ENCODE results near the gene CNPY3. TPM values are rescaled to one million over a fixed set of nuclear protein-coding genes. Genes with fewer than 3 reads are reported as not detected.
"Not testable (repeated sequence)": the region's sequence is repeated elsewhere in the genome, so short reads cannot be mapped to it uniquely, and the experiment has no call there.

CNPY3 gene
- polyA plus RNA-seq, 2 donors, result 14.2 to 15.1 TPM

DNA sequence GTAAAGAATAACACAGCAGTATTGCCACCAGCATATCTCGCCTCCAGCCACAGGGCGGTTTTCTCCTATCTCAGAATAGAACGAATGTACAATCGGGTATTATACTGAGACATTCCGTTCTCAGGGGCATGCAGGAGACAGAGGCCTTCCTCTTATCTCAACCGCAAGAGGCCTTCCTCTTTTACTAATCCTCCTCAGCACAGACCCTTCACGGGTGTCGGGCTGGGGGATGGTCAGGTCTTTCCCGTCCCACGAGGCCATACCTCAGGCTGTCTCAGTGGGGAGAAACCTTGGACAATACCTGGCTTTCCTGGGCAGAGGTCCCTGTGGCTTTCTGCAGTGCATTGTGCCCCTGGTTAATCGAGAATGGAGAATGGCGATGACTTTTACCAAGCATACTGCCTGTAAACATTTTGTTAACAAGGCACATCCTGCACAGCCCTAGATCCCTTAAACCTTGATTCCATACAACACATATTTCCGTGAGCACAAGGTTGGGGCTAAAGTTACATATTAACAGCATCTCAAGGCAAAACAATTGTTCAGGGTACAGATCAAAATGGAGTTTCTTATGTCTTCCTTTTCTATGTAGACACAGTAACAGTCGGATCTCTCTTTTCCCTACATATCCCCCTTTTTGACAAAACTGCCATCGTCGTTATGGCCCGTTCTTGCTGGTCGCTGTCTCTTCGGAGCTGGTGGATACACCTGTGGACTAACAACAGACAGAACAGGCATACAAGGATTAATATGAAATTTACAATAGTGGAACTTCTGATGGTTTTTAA, 35.0 kb upstream of the CNPY3 start:
- H3K27ac ChIP-seq (ENCODE audit: low read depth in 2 of 2, low read length in 1 of 2); H3K27me3 ChIP-seq (ENCODE audit: control insufficient read depth in 1 of 2, insufficient read depth in 2 of 2, low read length in 2 of 2); H3K4me1 ChIP-seq (ENCODE audit: control insufficient read depth in 2 of 2, insufficient read depth in 2 of 2, low read length in 1 of 2); H3K4me3 ChIP-seq (ENCODE audit: low read depth in 1 of 2, low read length in 2 of 2); H3K36me3 ChIP-seq (ENCODE audit: control insufficient read depth in 2 of 2, insufficient read depth in 2 of 2, low read length in 1 of 2); H3K9me3 ChIP-seq (ENCODE audit: control insufficient read depth in 2 of 2, insufficient read depth in 1 of 2, low read depth in 1 of 2, low read length in 1 of 2): not testable (repeated sequence)
- WGBS, 2 donors, result 59 to 68% methylated on average over 19 of the region's 19 CpGs

DNA sequence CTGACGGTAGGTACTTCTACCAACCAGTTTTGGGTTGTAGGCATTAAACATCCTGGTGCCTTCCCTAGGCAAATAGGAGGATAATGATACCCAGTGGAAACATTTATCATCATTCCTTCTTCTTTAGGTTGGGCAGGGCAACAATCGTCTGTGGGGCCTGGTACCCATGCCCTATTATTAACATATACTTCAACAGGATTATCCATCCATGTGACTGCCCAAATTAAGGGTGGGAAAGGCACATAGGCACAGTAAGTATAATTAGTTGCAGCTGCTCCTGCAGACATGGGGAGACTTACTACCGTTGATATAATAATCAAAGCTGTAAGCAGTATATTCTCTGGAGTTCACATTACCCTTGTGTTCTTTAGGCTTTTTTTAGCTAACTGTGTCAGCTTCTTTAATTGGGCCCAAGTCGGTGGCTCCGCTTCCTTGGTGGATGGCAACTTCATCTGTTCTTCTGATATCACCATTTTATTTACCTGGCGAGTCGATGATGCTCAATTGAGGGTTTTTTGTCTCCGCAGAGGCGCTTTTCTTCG, 33.0 kb upstream of the CNPY3 start:
- no peaks in the 10 kb centered on the region for H3K27me3 ChIP-seq (ENCODE audit: control insufficient read depth in 1 of 2, insufficient read depth in 2 of 2, low read length in 2 of 2)
- WGBS, 2 donors, result 79 to 85% methylated on average over 10 of the region's 10 CpGs

DNA sequence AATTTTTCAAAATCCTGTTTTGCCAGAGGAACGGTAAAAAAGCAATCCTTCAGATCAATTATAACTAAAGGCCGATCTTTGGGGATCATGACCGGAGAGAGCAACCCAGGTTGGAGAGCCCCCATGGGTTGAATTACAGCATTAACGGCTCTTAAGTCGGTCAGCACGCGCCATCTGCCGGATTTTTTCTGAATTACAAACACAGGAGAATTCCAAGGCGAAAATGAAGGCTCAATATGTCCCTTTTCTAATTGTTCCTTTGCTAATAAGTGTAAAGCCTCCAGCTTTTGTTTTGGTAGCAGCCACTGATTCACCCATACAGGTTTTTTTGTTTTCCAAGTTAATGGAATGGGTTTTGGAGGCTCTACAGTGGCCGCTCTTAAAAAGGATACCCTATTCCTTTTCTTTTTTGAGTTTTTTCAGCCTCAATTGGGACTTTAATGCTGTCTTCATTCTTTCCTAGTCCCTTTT, 30.4 kb upstream of the CNPY3 start:
- Histone ChIP-seq H3K4me1 (ENCODE audit: control insufficient read depth in 2 of 2, insufficient read depth in 2 of 2, low read length in 1 of 2) (no peaks in the 10 kb centered on the region), H3K36me3 (ENCODE audit: control insufficient read depth in 2 of 2, insufficient read depth in 2 of 2, low read length in 1 of 2) (no peaks in the 10 kb centered on the region), H3K27ac (ENCODE audit: low read depth in 2 of 2, low read length in 1 of 2) (no peak overlapping the region), H3K27me3 (ENCODE audit: control insufficient read depth in 1 of 2, insufficient read depth in 2 of 2, low read length in 2 of 2) (no peaks in the 10 kb centered on the region), H3K9me3 (ENCODE audit: control insufficient read depth in 2 of 2, insufficient read depth in 1 of 2, low read depth in 1 of 2, low read length in 1 of 2) (no peaks in the 10 kb centered on the region), H3K4me3 (ENCODE audit: low read depth in 1 of 2, low read length in 2 of 2) (no peak overlapping the region)
- WGBS, 2 donors, result 8 to 9% methylated on average over 10 of the region's 10 CpGs

More for the DNA sequence above, 33.0 kb upstream of the CNPY3 start:
- no peaks in the 10 kb centered on the region for H3K9me3 ChIP-seq (ENCODE audit: control insufficient read depth in 2 of 2, insufficient read depth in 1 of 2, low read depth in 1 of 2, low read length in 1 of 2)
- no peak overlapping the region for H3K27ac ChIP-seq (ENCODE audit: low read depth in 2 of 2, low read length in 1 of 2)
- H3K4me1 ChIP-seq (ENCODE audit: control insufficient read depth in 2 of 2, insufficient read depth in 2 of 2, low read length in 1 of 2), result no peaks in the 10 kb centered on the region
- no peaks in the 10 kb centered on the region for H3K36me3 ChIP-seq (ENCODE audit: control insufficient read depth in 2 of 2, insufficient read depth in 2 of 2, low read length in 1 of 2)
- H3K4me3 ChIP-seq (ENCODE audit: low read depth in 1 of 2, low read length in 2 of 2), result no peak overlapping the region

DNA sequence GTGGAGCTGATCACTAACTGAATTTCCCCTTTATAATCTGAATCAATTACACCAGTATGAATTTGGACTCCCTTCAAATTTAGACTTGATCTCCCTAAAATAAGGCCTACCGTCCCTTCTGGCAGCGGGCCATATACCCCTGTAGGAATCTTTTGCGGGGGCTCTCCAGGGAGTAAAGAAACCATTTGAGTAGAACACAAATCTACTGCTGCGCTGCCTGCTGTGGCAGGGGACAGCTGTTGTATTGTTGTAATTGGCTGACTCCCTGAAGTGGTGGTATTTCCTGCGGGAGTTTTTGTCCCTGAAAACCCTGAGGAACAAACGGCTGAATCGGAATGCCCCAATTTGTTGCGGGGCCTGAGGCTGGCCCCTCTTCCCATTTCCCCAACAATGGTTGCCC, 29.4 kb upstream of the CNPY3 start:
- H3K9me3 ChIP-seq (ENCODE audit: control insufficient read depth in 2 of 2, insufficient read depth in 1 of 2, low read depth in 1 of 2, low read length in 1 of 2), result no peaks in the 10 kb centered on the region

DNA sequence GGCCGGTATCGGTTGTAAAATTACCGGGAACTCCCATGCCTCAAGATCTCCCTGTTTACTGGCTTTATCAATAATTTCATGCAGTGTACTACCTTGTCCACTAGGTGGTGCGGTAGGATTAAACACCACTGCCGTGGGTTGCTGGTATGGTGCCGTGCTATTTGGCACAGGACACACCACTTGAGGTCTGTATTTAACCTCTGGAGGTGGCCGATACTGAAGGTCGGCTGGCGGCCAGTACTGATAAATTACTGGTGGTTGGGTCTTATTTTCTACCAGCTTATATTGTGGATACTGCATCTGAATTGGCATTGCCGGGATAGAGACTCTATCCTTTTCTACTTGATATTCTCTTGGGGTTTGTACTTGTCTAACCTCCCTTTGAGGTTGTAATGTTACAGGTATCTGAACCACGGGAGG, 27.7 kb upstream of the CNPY3 start:
- H3K9me3 ChIP-seq (ENCODE audit: control insufficient read depth in 2 of 2, insufficient read depth in 1 of 2, low read depth in 1 of 2, low read length in 1 of 2), result no peaks in the 10 kb centered on the region
- no peaks in the 10 kb centered on the region for H3K27me3 ChIP-seq (ENCODE audit: control insufficient read depth in 1 of 2, insufficient read depth in 2 of 2, low read length in 2 of 2)
- H3K27ac ChIP-seq (ENCODE audit: low read depth in 2 of 2, low read length in 1 of 2), result peak overlapping the region in 1 of 2 donors; percentile 22
- peak overlapping the region in 1 of 2 donors; percentile 2 for H3K4me3 ChIP-seq (ENCODE audit: low read depth in 1 of 2, low read length in 2 of 2)
- no peaks in the 10 kb centered on the region for H3K4me1 ChIP-seq (ENCODE audit: control insufficient read depth in 2 of 2, insufficient read depth in 2 of 2, low read length in 1 of 2)
- H3K36me3 ChIP-seq (ENCODE audit: control insufficient read depth in 2 of 2, insufficient read depth in 2 of 2, low read length in 1 of 2), result no peaks in the 10 kb centered on the region
- 2 to 3% methylated on average over 11 of the region's 11 CpGs for whole genome bisulfite sequencing, 2 donors

More for the DNA sequence above, 29.4 kb upstream of the CNPY3 start:
- Histone ChIP-seq H3K36me3 (ENCODE audit: control insufficient read depth in 2 of 2, insufficient read depth in 2 of 2, low read length in 1 of 2) (no peaks in the 10 kb centered on the region), H3K4me1 (ENCODE audit: control insufficient read depth in 2 of 2, insufficient read depth in 2 of 2, low read length in 1 of 2) (no peaks in the 10 kb centered on the region), H3K4me3 (ENCODE audit: low read depth in 1 of 2, low read length in 2 of 2) (no peak overlapping the region), H3K27ac (ENCODE audit: low read depth in 2 of 2, low read length in 1 of 2) (no peak overlapping the region), H3K27me3 (ENCODE audit: control insufficient read depth in 1 of 2, insufficient read depth in 2 of 2, low read length in 2 of 2) (no peaks in the 10 kb centered on the region)
- WGBS, 2 donors, result 48 to 55% methylated on average over 8 of the region's 8 CpGs

DNA sequence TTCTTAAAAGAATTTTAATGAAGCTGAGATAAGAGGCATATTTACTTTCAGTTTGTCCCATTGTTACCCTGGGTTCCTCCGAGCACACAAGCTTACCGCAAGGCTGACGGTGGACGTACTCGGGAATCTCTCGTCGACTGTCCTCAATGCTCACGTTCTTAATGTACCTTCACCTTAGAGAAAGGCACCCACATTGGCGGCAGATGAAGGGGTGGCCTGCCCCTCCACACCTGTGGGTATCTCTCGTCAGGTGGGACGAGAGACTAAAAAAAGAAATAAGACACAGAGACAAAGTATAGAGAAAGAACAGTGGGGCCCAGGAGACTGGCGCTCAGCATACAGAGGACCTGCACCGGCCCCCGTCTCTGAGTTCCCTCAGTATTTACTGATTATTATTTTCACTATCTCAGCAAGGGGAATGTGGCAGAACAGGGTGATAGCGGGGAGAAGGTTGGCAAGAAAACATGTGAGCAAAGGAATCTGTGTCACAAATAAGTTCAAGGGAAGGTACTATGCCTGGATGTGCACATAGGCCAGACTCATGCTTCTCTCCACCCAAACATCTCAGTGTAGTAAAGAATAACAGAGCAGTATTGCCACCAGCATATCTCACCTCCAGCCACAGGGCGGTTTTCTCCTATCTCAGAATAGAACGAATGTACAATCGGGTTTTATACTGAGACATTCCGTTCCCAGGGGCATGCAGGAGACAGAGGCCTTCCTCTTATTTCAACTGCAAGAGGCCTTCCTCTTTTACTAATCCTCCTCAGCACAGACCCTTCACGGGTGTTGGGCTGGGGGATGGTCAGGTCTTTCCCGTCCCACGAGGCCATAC, 26.6 kb upstream of the CNPY3 start:
- H3K4me3 ChIP-seq (ENCODE audit: low read depth in 1 of 2, low read length in 2 of 2), result peak overlapping the region in 1 of 2 donors; percentile 2
- not testable (repeated sequence) for H3K27me3 ChIP-seq (ENCODE audit: control insufficient read depth in 1 of 2, insufficient read depth in 2 of 2, low read length in 2 of 2); H3K36me3 ChIP-seq (ENCODE audit: control insufficient read depth in 2 of 2, insufficient read depth in 2 of 2, low read length in 1 of 2); H3K4me1 ChIP-seq (ENCODE audit: control insufficient read depth in 2 of 2, insufficient read depth in 2 of 2, low read length in 1 of 2); H3K9me3 ChIP-seq (ENCODE audit: control insufficient read depth in 2 of 2, insufficient read depth in 1 of 2, low read depth in 1 of 2, low read length in 1 of 2); H3K27ac ChIP-seq (ENCODE audit: low read depth in 2 of 2, low read length in 1 of 2)
- 56% methylated on average over 22 of the region's 22 CpGs for WGBS, 2 donors

DNA sequence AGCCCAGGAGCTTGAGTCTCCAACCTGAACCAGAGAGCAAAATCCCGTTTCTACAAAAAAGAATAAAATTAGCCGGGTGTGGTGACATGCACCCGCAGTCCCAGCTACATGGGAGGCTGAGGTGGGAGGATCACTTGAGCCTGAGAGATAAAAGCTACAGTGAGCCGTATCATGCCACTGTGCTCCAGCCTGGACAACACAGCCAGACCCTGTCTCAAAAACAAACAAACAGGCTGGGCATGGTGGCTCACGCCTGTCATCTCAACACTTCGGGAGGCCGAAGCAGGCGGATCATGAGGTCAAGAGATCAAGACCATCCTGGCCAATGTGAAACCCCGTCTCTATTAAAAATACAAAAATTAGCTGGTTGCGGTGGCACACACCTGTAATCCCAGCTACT, 24.8 kb upstream of the CNPY3 start:
- 87 to 91% methylated on average over 10 of the region's 10 CpGs for WGBS, 2 donors
- H3K27ac ChIP-seq (ENCODE audit: low read depth in 2 of 2, low read length in 1 of 2), result no peak overlapping the region
- no peaks in the 10 kb centered on the region for H3K27me3 ChIP-seq (ENCODE audit: control insufficient read depth in 1 of 2, insufficient read depth in 2 of 2, low read length in 2 of 2)
- no peaks in the 10 kb centered on the region for H3K36me3 ChIP-seq (ENCODE audit: control insufficient read depth in 2 of 2, insufficient read depth in 2 of 2, low read length in 1 of 2)
- H3K9me3 ChIP-seq (ENCODE audit: control insufficient read depth in 2 of 2, insufficient read depth in 1 of 2, low read depth in 1 of 2, low read length in 1 of 2), result no peaks in the 10 kb centered on the region
- no peak overlapping the region for H3K4me3 ChIP-seq (ENCODE audit: low read depth in 1 of 2, low read length in 2 of 2)
- no peaks in the 10 kb centered on the region for H3K4me1 ChIP-seq (ENCODE audit: control insufficient read depth in 2 of 2, insufficient read depth in 2 of 2, low read length in 1 of 2)

DNA sequence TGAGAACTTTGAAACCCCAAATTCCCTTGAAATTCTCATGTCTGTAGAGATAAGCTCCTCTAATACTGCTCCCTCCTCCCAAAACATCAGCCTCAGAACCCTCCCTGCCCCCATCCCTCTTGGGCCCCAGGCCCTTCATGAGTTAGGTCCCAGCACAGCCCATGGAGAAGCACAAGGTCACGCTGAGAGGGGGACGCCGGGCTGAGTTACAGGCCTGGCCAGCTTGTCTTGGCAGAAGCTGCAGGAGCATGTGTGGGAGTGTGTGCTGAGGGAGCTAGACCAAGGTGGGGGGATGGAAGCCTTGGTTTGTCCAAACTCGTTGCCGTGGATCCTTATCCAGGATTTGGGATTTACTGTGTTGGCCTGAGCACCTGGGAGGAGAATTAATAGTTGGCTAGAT, 21.9 kb upstream of the CNPY3 start:
- 55 to 62% methylated on average over 5 of the region's 5 CpGs for WGBS, 2 donors
- no peaks in the 10 kb centered on the region for H3K36me3 ChIP-seq (ENCODE audit: control insufficient read depth in 2 of 2, insufficient read depth in 2 of 2, low read length in 1 of 2)
- no peaks in the 10 kb centered on the region for H3K4me1 ChIP-seq (ENCODE audit: control insufficient read depth in 2 of 2, insufficient read depth in 2 of 2, low read length in 1 of 2)
- H3K27ac ChIP-seq (ENCODE audit: low read depth in 2 of 2, low read length in 1 of 2), result no peak overlapping the region
- no peaks in the 10 kb centered on the region for H3K9me3 ChIP-seq (ENCODE audit: control insufficient read depth in 2 of 2, insufficient read depth in 1 of 2, low read depth in 1 of 2, low read length in 1 of 2)
- no peaks in the 10 kb centered on the region for H3K27me3 ChIP-seq (ENCODE audit: control insufficient read depth in 1 of 2, insufficient read depth in 2 of 2, low read length in 2 of 2)
- no peak overlapping the region for H3K4me3 ChIP-seq (ENCODE audit: low read depth in 1 of 2, low read length in 2 of 2)

DNA sequence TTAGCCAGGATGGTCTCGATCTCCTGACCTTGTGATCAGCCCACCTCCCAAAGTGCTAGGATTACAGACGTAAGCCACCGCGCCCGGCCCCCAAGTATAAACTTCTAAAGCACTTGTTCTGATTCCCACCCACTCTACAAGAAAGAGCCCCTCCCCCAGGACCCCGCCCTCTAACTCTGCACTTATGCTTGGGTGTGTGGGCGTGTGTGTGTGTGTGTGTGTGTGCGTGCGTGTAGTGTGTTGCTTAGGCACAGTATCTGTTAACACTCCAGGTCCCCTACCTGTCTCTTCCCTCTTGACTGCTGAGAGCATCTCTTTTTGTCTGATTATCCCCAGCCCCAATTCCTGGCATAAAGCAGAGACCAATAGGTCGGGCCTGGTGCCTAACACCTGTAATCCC, 19.4 kb upstream of the CNPY3 start:
- Histone ChIP-seq H3K4me3 (ENCODE audit: low read depth in 1 of 2, low read length in 2 of 2) (no peak overlapping the region), H3K4me1 (ENCODE audit: control insufficient read depth in 2 of 2, insufficient read depth in 2 of 2, low read length in 1 of 2) (no peaks in the 10 kb centered on the region), H3K36me3 (ENCODE audit: control insufficient read depth in 2 of 2, insufficient read depth in 2 of 2, low read length in 1 of 2) (no peaks in the 10 kb centered on the region), H3K27ac (ENCODE audit: low read depth in 2 of 2, low read length in 1 of 2) (no peak overlapping the region), H3K27me3 (ENCODE audit: control insufficient read depth in 1 of 2, insufficient read depth in 2 of 2, low read length in 2 of 2) (no peaks in the 10 kb centered on the region), H3K9me3 (ENCODE audit: control insufficient read depth in 2 of 2, insufficient read depth in 1 of 2, low read depth in 1 of 2, low read length in 1 of 2) (no peaks in the 10 kb centered on the region)
- 81 to 88% methylated on average over 10 of the region's 10 CpGs for WGBS, 2 donors
